CD4-positive, CD25-positive, alpha-beta regulatory T cell (primary cell): ENCODE results near the gene GREM2. TPM values are rescaled to one million over a fixed set of nuclear protein-coding genes. Genes with fewer than 3 reads are reported as not detected.

Experiments
- ATAC-seq, 2 donors: fragments of 150-1000 bp; cut with Tn5 transposase; one replicate each; pipeline ENCODE4 v1.10.0; 2021; ENCODE audit warnings: low read depth in 2 of 2, moderate number of reproducible peaks in 2 of 2, moderate library complexity in 1 of 2
- DNase-seq, 3 donors: peaks; one replicate each; pipeline versions ENCODE4 v3.0.0 to v3.0.0-alpha.2; 2012 to 2022; ENCODE audit warnings: mixed read lengths in 1 of 3
- H3K27ac ChIP-seq: one replicate; pipeline ENCODE4 v1.7.0; 2013; ENCODE audit warnings: mild to moderate bottlenecking, low read length; ENCODE audit not compliant: insufficient read depth, poor library complexity, severe bottlenecking
- H3K27me3 ChIP-seq: one replicate; pipeline ENCODE4 v1.7.0; 2013; ENCODE audit warnings: low read length; ENCODE audit not compliant: control insufficient read depth, insufficient read depth
- H3K36me3 ChIP-seq: one replicate; pipeline ENCODE4 v1.7.0; 2013; ENCODE audit warnings: mild to moderate bottlenecking, low read length, moderate library complexity; ENCODE audit not compliant: control insufficient read depth, insufficient read depth
- H3K4me1 ChIP-seq: 2 replicates; pipeline ENCODE4 v1.7.0; 2013; ENCODE audit warnings: mild to moderate bottlenecking, low read length; ENCODE audit not compliant: insufficient read depth, control insufficient read depth, poor library complexity, severe bottlenecking
- H3K4me3 ChIP-seq: one replicate; pipeline ENCODE4 v1.7.0; 2013; ENCODE audit warnings: low read depth, mild to moderate bottlenecking, low read length, moderate library complexity
- H3K9me3 ChIP-seq, 2 experiments: 1 replicate in 1 of 2; 2 replicates in 1 of 2; pipeline ENCODE4 v1.7.0; 2013; ENCODE audit warnings: low read length in 2 of 2, mild to moderate bottlenecking in 1 of 2, moderate library complexity in 1 of 2; ENCODE audit not compliant: control insufficient read depth in 2 of 2
- H3K27ac Mint-ChIP-seq, 3 donors: one replicate each; pipeline ENCODE4 v1.8.0; 2020 to 2022; ENCODE audit warnings: mild to moderate bottlenecking in 3 of 3, mixed read lengths in 3 of 3, moderate library complexity in 2 of 3
- H3K27me3 Mint-ChIP-seq: one replicate; pipeline ENCODE4 v1.8.0; 2022; ENCODE audit warnings: mild to moderate bottlenecking, mixed read lengths
- H3K36me3 Mint-ChIP-seq: one replicate; pipeline ENCODE4 v1.8.0; 2020; ENCODE audit warnings: mixed read lengths
- H3K4me1 Mint-ChIP-seq, 4 donors: one replicate each; pipeline ENCODE4 v1.8.0; 2020 to 2022; ENCODE audit warnings: mixed read lengths in 4 of 4, mild to moderate bottlenecking in 1 of 4
- H3K4me3 Mint-ChIP-seq, 4 donors: one replicate each; pipeline ENCODE4 v1.8.0; 2020 to 2022; ENCODE audit warnings: mild to moderate bottlenecking in 4 of 4, mixed read lengths in 4 of 4, moderate library complexity in 3 of 4
- H3K9me3 Mint-ChIP-seq, 7 donors: one replicate each; pipeline ENCODE4 v1.8.0; 2020 to 2022; ENCODE audit warnings: mixed read lengths in 7 of 7, mild to moderate bottlenecking in 3 of 7, moderate library complexity in 2 of 7
- polyA plus RNA-seq, 4 donors: library from polyadenylated mRNA; unstranded; fragments of 300-500 nt; fragmentation: Illumina TruSeq; gene quantifications; one replicate each; pipeline ENCODE4 v1.2.3, GENCODE V29; 2021
- total RNA-seq: library from RNA; stranded (reverse); gene quantifications from one replicate; pipeline ENCODE4 v1.2.3, GENCODE V29; 2022

The GREM2 gene
- total RNA-seq (not detected), polyA plus RNA-seq (not detected)

GRCh38 chr1:240611619-240612480 lies at the start of gene GREM2:
Gene GREM2, minus strand, starts transcription at chr1:240612155. Its CDS starts 118,680 bp downstream, at chr1:240493475.
- ATAC-seq: peak; percentile 31 to 51
- Histone ChIP-seq H3K4me1 (no peaks in the 10 kb centered on the region), H3K27ac (no peak within 1 kb of the TSS), H3K27me3 (peaks cover 5% of the 10 kb centered on the region), H3K4me3 (peak within 1 kb of the TSS; percentile 58), H3K9me3 (no peaks in the 10 kb centered on the region), H3K36me3 (no peaks in the 10 kb centered on the region)
- Mint-ChIP-seq H3K36me3 (no peaks in the 10 kb centered on the region), H3K4me3 (peak within 1 kb of the TSS; percentile 49 to 91 (median 86)), H3K27me3 (peaks cover 13% of the 10 kb centered on the region), H3K27ac (peak within 1 kb of the TSS in 1 of 3 donors; percentile 21), H3K9me3 (peaks cover 0 to 4% (median 2%) of the 10 kb centered on the region in 7 donors), H3K4me1 (peaks cover 0 to 20% (median 6%) of the 10 kb centered on the region in 4 donors)
- DNase-seq: peak in 1 of 3 donors; percentile 11

GRCh38 chr1:240658312-240658960 lies 46.5 kb upstream of the GREM2 start:
- DNase-seq: no peak
- Histone ChIP-seq H3K4me1 (no peaks in the 10 kb centered on the region), H3K36me3 (no peaks in the 10 kb centered on the region), H3K9me3 (no peaks in the 10 kb centered on the region), H3K27me3 (no peaks in the 10 kb centered on the region), H3K27ac (no peak overlapping the region), H3K4me3 (no peak overlapping the region)
- no peaks in the 10 kb centered on the region for H3K36me3 Mint-ChIP-seq
- no peaks in the 10 kb centered on the region for H3K4me1 Mint-ChIP-seq
- H3K27ac Mint-ChIP-seq: no peak overlapping the region
- no peak for ATAC-seq
- no peak overlapping the region for H3K4me3 Mint-ChIP-seq
- no peaks in the 10 kb centered on the region for H3K27me3 Mint-ChIP-seq
- peaks cover 6 to 21% (median 8%) of the 10 kb centered on the region in 7 donors for H3K9me3 Mint-ChIP-seq

- no peaks in the 10 kb centered on the region for H3K36me3 Mint-ChIP-seq
- DNase-seq (no peak), ATAC-seq (no peak)
- H3K4me3 Mint-ChIP-seq: no peak overlapping the region
- Histone ChIP-seq H3K9me3 (peaks cover 0 to 7% of the 10 kb centered on the region in 2 experiments), H3K27me3 (no peaks in the 10 kb centered on the region), H3K4me3 (no peak overlapping the region), H3K36me3 (no peaks in the 10 kb centered on the region), H3K27ac (no peak overlapping the region), H3K4me1 (no peaks in the 10 kb centered on the region)
- peaks cover 9 to 20% (median 12%) of the 10 kb centered on the region in 7 donors for H3K9me3 Mint-ChIP-seq
- no peaks in the 10 kb centered on the region for H3K27me3 Mint-ChIP-seq
- no peak overlapping the region for H3K27ac Mint-ChIP-seq
- H3K4me1 Mint-ChIP-seq: no peaks in the 10 kb centered on the region
Observed at GRCh38 chr1:240656531-240656930, 44.6 kb upstream of the GREM2 start.

- no peaks in the 10 kb centered on the region for H3K4me1 ChIP-seq
- no peaks in the 10 kb centered on the region for H3K36me3 Mint-ChIP-seq
- no peak overlapping the region for H3K27ac Mint-ChIP-seq
- no peaks in the 10 kb centered on the region for H3K4me1 Mint-ChIP-seq
- no peak for DNase-seq
- no peaks in the 10 kb centered on the region for H3K27me3 ChIP-seq
- H3K4me3 ChIP-seq: no peak overlapping the region
- no peaks in the 10 kb centered on the region for H3K36me3 ChIP-seq
- H3K4me3 Mint-ChIP-seq: no peak overlapping the region
- H3K9me3 Mint-ChIP-seq: peaks cover 7 to 19% (median 9%) of the 10 kb centered on the region in 7 donors
- H3K27me3 Mint-ChIP-seq: no peaks in the 10 kb centered on the region
- H3K9me3 ChIP-seq: peaks cover 2 to 7% of the 10 kb centered on the region in 2 experiments
- no peak for ATAC-seq
- H3K27ac ChIP-seq: no peak overlapping the region
Observed at GRCh38 chr1:240652961-240653409, 41.0 kb upstream of the GREM2 start.

- ATAC-seq: no peak
- Mint-ChIP-seq H3K4me3 (no peak overlapping the region), H3K36me3 (no peaks in the 10 kb centered on the region)
Observed at GRCh38 chr1:240652549-240652948, 40.6 kb upstream of the GREM2 start.

GRCh38 chr1:240650877-240651276 lies 38.9 kb upstream of the GREM2 start:
- Histone ChIP-seq H3K4me1 (no peaks in the 10 kb centered on the region), H3K36me3 (no peaks in the 10 kb centered on the region), H3K4me3 (no peak overlapping the region), H3K27ac (no peak overlapping the region), H3K27me3 (no peaks in the 10 kb centered on the region), H3K9me3 (peaks cover 2 to 7% of the 10 kb centered on the region in 2 experiments)
- Mint-ChIP-seq H3K9me3 (peaks cover 4 to 12% (median 9%) of the 10 kb centered on the region in 7 donors), H3K36me3 (no peaks in the 10 kb centered on the region), H3K27me3 (no peaks in the 10 kb centered on the region), H3K27ac (no peak overlapping the region), H3K4me1 (no peaks in the 10 kb centered on the region), H3K4me3 (no peak overlapping the region)
- ATAC-seq (no peak), DNase-seq (no peak)

More at GRCh38 chr1:240652549-240652948, 40.6 kb upstream of the GREM2 start:
- Histone ChIP-seq H3K27ac (no peak overlapping the region), H3K27me3 (no peaks in the 10 kb centered on the region), H3K9me3 (peaks cover 2 to 7% of the 10 kb centered on the region in 2 experiments), H3K4me3 (no peak overlapping the region), H3K4me1 (no peaks in the 10 kb centered on the region), H3K36me3 (no peaks in the 10 kb centered on the region)
- peaks cover 7 to 16% (median 9%) of the 10 kb centered on the region in 7 donors for H3K9me3 Mint-ChIP-seq
- DNase-seq: no peak
- H3K27me3 Mint-ChIP-seq: no peaks in the 10 kb centered on the region
- H3K27ac Mint-ChIP-seq: peak overlapping the region in 1 of 3 donors; percentile 3
- no peaks in the 10 kb centered on the region for H3K4me1 Mint-ChIP-seq

GRCh38 chr1:240649733-240650721 lies 38.1 kb upstream of the GREM2 start:
- no peak overlapping the region for H3K4me3 Mint-ChIP-seq
- no peak overlapping the region for H3K4me3 ChIP-seq
- H3K9me3 ChIP-seq: peaks cover 2 to 7% of the 10 kb centered on the region in 2 experiments
- H3K4me1 Mint-ChIP-seq: no peaks in the 10 kb centered on the region
- no peak overlapping the region for H3K27ac ChIP-seq
- no peaks in the 10 kb centered on the region for H3K36me3 ChIP-seq
- H3K9me3 Mint-ChIP-seq: peaks cover 4 to 12% (median 9%) of the 10 kb centered on the region in 7 donors
- no peak overlapping the region for H3K27ac Mint-ChIP-seq
- H3K27me3 Mint-ChIP-seq: no peaks in the 10 kb centered on the region
- DNase-seq: no peak
- H3K27me3 ChIP-seq: no peaks in the 10 kb centered on the region
- no peak for ATAC-seq
- H3K4me1 ChIP-seq: no peaks in the 10 kb centered on the region
- no peaks in the 10 kb centered on the region for H3K36me3 Mint-ChIP-seq
